ENCODE measurements around the gene CATSPER3.

DNA sequence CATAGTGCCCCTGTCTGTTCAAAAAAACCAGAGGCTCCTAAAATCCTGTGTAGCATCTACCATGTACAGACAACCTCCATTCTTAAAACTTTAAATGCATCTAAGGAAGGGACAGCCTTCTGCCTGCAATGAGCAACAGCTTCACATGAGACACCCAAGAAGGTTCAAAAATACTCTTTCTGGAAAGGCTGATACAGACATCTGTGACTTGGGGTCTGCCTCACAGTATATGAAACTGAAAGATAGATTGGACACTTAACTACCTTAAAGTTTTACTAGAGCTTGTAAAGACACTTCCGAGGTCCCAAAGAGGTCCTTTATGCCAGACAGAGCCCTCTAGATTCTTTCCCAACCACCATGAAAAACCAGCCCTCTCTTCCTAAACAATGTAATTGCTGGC is 28.2 kb upstream of the CATSPER3 start:
- TF ChIP-seq, protein P1, sequence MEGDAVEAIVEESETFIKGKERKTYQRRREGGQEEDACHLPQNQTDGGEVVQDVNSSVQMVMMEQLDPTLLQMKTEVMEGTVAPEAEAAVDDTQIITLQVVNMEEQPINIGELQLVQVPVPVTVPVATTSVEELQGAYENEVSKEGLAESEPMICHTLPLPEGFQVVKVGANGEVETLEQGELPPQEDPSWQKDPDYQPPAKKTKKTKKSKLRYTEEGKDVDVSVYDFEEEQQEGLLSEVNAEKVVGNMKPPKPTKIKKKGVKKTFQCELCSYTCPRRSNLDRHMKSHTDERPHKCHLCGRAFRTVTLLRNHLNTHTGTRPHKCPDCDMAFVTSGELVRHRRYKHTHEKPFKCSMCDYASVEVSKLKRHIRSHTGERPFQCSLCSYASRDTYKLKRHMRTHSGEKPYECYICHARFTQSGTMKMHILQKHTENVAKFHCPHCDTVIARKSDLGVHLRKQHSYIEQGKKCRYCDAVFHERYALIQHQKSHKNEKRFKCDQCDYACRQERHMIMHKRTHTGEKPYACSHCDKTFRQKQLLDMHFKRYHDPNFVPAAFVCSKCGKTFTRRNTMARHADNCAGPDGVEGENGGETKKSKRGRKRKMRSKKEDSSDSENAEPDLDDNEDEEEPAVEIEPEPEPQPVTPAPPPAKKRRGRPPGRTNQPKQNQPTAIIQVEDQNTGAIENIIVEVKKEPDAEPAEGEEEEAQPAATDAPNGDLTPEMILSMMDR (IDR thresholded peaks at IDR 0.05 in 2 of 3, conservative IDR thresholded peaks at IDR 0.05 in 1 of 3; ENCODE audit: borderline replicate concordance in 1 of 3, insufficient read depth in 1 of 3, low read depth in 2 of 3, low read length in 2 of 3), result no peak
- no peak for TF ChIP-seq SIN3A (IDR thresholded peaks at IDR 0.05; ENCODE audit: low read depth)

Measured in HCT116 (cell line).